ENCODE measurements around the gene AEN.

AEN gene

DNA sequence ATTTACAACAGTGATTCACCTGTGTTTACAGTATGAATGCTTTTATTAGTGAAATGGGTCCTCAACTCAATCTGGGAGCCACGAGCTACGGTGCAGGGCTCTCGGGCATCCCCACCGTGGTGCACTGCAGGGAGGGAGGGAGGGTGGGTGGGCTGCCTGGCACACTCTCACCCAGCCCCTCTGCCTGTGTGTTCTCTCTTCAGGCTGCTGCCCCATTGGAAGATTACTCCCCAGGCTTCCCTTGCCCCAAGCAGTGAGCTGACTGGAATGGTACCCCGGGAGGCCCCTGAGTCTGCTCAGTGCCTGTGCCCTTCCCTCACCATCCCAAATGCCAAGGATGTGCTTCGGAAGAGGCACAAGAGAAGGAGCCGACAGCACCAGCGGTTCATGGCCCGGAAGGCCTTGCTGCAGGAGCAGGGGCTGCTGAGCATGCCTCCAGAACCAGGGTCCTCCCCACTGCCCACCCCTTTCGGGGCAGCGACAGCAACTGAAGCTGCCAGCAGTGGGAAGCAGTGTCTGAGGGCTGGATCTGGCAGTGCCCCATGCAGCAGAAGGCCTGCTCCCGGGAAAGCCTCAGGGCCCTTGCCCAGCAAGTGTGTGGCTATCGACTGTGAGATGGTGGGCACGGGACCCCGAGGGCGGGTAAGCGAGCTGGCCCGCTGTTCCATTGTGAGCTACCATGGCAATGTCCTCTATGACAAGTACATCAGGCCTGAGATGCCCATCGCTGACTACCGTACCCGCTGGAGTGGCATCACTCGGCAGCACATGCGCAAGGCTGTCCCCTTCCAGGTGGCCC is 5.0 kb downstream of the AEN start:
- H3K27me3 ChIP-seq (ENCODE audit: insufficient read depth, insufficient read length) = no peaks in the 10 kb centered on the region
- H3K9ac ChIP-seq (ENCODE audit: insufficient read length, low read depth) = no peak overlapping the region
- TF ChIP-seq SUZ12 (IDR thresholded peaks at IDR 0.05; ENCODE audit: extremely low read depth, insufficient read depth, insufficient read length) = no peak
- TF ChIP-seq YY1 (IDR thresholded peaks at IDR 0.05; ENCODE audit: insufficient read depth, insufficient read length) = no peak
- DNase-seq (ENCODE audit: low read depth, low spot score) = no peak
- H3K4me3 ChIP-seq (ENCODE audit: insufficient read length, low read depth) = no peak overlapping the region
- H3K9me3 ChIP-seq (ENCODE audit: insufficient read depth, low read length) = no peaks in the 10 kb centered on the region
- peaks cover 24% of the 10 kb centered on the region for H3K4me1 ChIP-seq (ENCODE audit: insufficient read depth, insufficient read length)
- peaks cover 95% of the 10 kb centered on the region for H3K36me3 ChIP-seq (ENCODE audit: insufficient read depth, insufficient read length, low read length)

GRCh38 chr15:88627463-88627862 is 6.3 kb downstream of the AEN start:
- Histone ChIP-seq H3K4me3 (ENCODE audit: insufficient read length, low read depth) (no peak overlapping the region), H3K9ac (ENCODE audit: insufficient read length, low read depth) (no peak overlapping the region), H3K9me3 (ENCODE audit: insufficient read depth, low read length) (no peaks in the 10 kb centered on the region), H3K36me3 (ENCODE audit: insufficient read depth, insufficient read length, low read length) (peaks cover 97% of the 10 kb centered on the region), H3K27me3 (ENCODE audit: insufficient read depth, insufficient read length) (no peaks in the 10 kb centered on the region), H3K4me1 (ENCODE audit: insufficient read depth, insufficient read length) (peaks cover 24% of the 10 kb centered on the region)
- DNase-seq (ENCODE audit: low read depth, low spot score) = no peak
- TF ChIP-seq ZNF274 (IDR thresholded peaks at IDR 0.05; ENCODE audit: low read depth, low read length) (no peak), SUZ12 (IDR thresholded peaks at IDR 0.05; ENCODE audit: extremely low read depth, insufficient read depth, insufficient read length) (no peak), YY1 (IDR thresholded peaks at IDR 0.05; ENCODE audit: insufficient read depth, insufficient read length) (no peak)

- H3K27me3 ChIP-seq (ENCODE audit: insufficient read depth, insufficient read length) = no peaks in the 10 kb centered on the region
- no peak for TF ChIP-seq SUZ12 (IDR thresholded peaks at IDR 0.05; ENCODE audit: extremely low read depth, insufficient read depth, insufficient read length)
- TF ChIP-seq ZNF274 (IDR thresholded peaks at IDR 0.05; ENCODE audit: low read depth, low read length) = no peak
- no peak for TF ChIP-seq YY1 (IDR thresholded peaks at IDR 0.05; ENCODE audit: insufficient read depth, insufficient read length)
- peaks cover 23% of the 10 kb centered on the region for H3K4me1 ChIP-seq (ENCODE audit: insufficient read depth, insufficient read length)
- H3K4me3 ChIP-seq (ENCODE audit: insufficient read length, low read depth) = no peak overlapping the region
- peaks cover 96% of the 10 kb centered on the region for H3K36me3 ChIP-seq (ENCODE audit: insufficient read depth, insufficient read length, low read length)
- H3K9ac ChIP-seq (ENCODE audit: insufficient read length, low read depth) = no peak overlapping the region
- DNase-seq (ENCODE audit: low read depth, low spot score) = no peak
- H3K9me3 ChIP-seq (ENCODE audit: insufficient read depth, low read length) = no peaks in the 10 kb centered on the region
Observed at GRCh38 chr15:88628018-88628654, 7.0 kb downstream of the AEN start.

- H3K27me3 ChIP-seq (ENCODE audit: insufficient read depth, insufficient read length) = no peaks in the 10 kb centered on the region
- no peak for DNase-seq (ENCODE audit: low read depth, low spot score)
- peaks cover 14% of the 10 kb centered on the region for H3K4me1 ChIP-seq (ENCODE audit: insufficient read depth, insufficient read length)
- H3K4me3 ChIP-seq (ENCODE audit: insufficient read length, low read depth) = no peak overlapping the region
- H3K36me3 ChIP-seq (ENCODE audit: insufficient read depth, insufficient read length, low read length) = peaks cover 92% of the 10 kb centered on the region
- TF ChIP-seq ZNF274 (IDR thresholded peaks at IDR 0.05; ENCODE audit: low read depth, low read length) (no peak), SUZ12 (IDR thresholded peaks at IDR 0.05; ENCODE audit: extremely low read depth, insufficient read depth, insufficient read length) (no peak), YY1 (IDR thresholded peaks at IDR 0.05; ENCODE audit: insufficient read depth, insufficient read length) (no peak)
- no peak overlapping the region for H3K9ac ChIP-seq (ENCODE audit: insufficient read length, low read depth)
- H3K9me3 ChIP-seq (ENCODE audit: insufficient read depth, low read length) = no peaks in the 10 kb centered on the region
Observed at GRCh38 chr15:88629071-88629470, 7.9 kb downstream of the AEN start.

- no peak overlapping the region for H3K9ac ChIP-seq (ENCODE audit: insufficient read length, low read depth)
- no peaks in the 10 kb centered on the region for H3K27me3 ChIP-seq (ENCODE audit: insufficient read depth, insufficient read length)
- peaks cover 90% of the 10 kb centered on the region for H3K36me3 ChIP-seq (ENCODE audit: insufficient read depth, insufficient read length, low read length)
- H3K4me1 ChIP-seq (ENCODE audit: insufficient read depth, insufficient read length) = peaks cover 13% of the 10 kb centered on the region
- no peak for DNase-seq (ENCODE audit: low read depth, low spot score)
- no peaks in the 10 kb centered on the region for H3K9me3 ChIP-seq (ENCODE audit: insufficient read depth, low read length)
- no peak overlapping the region for H3K4me3 ChIP-seq (ENCODE audit: insufficient read length, low read depth)
- no peak for TF ChIP-seq YY1 (IDR thresholded peaks at IDR 0.05; ENCODE audit: insufficient read depth, insufficient read length)
- no peak for TF ChIP-seq SUZ12 (IDR thresholded peaks at IDR 0.05; ENCODE audit: extremely low read depth, insufficient read depth, insufficient read length)
- no peak for TF ChIP-seq ZNF274 (IDR thresholded peaks at IDR 0.05; ENCODE audit: low read depth, low read length)
Observed at GRCh38 chr15:88630141-88630721, 9.1 kb downstream of the AEN start.

DNA sequence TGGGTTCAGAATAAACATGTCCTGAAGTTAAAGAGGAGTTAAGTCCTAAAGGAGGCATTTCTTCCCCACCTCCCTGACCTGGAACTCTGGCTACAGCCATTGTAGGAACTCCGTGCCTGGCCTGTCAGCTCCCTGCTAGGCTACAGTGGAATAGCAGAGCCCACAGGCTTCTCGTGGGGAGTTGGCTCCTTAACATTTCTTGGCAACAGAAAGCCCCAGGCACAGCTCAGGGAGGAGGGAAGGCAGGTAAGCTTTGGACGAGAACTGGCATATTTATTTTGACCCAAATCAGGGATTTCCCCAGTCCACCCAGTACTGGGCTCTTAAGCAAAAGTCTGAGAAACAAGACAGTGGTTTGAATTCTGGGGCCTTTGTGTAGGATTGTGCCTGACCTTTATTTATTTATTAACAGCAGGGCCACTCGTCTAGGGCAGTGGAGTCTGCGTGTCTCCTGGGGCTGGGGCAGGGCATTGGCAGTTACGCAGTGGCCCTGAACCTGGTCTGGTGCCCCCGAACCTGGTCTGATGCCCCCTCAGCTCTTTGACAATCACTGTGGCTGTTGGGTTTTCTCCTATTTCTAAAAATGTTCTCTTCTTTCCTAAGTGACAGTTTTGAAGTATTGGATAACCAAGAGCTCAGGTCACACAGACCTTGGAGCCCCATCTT is 9.8 kb downstream of the AEN start:
- Histone ChIP-seq H3K4me3 (ENCODE audit: insufficient read length, low read depth) (no peak overlapping the region), H3K27me3 (ENCODE audit: insufficient read depth, insufficient read length) (no peaks in the 10 kb centered on the region), H3K36me3 (ENCODE audit: insufficient read depth, insufficient read length, low read length) (peaks cover 91% of the 10 kb centered on the region), H3K9me3 (ENCODE audit: insufficient read depth, low read length) (no peaks in the 10 kb centered on the region), H3K9ac (ENCODE audit: insufficient read length, low read depth) (no peak overlapping the region), H3K4me1 (ENCODE audit: insufficient read depth, insufficient read length) (peaks cover 14% of the 10 kb centered on the region)
- TF ChIP-seq SUZ12 (IDR thresholded peaks at IDR 0.05; ENCODE audit: extremely low read depth, insufficient read depth, insufficient read length) = no peak
- TF ChIP-seq ZNF274 (IDR thresholded peaks at IDR 0.05; ENCODE audit: low read depth, low read length) = no peak
- no peak for TF ChIP-seq YY1 (IDR thresholded peaks at IDR 0.05; ENCODE audit: insufficient read depth, insufficient read length)
- no peak for DNase-seq (ENCODE audit: low read depth, low spot score)

Measured in NT2/D1 (cell line).